ENCODE data around the gene SULT1A2. TPM values are rescaled to one million over a fixed set of nuclear protein-coding genes. Genes with fewer than 3 reads are reported as not detected.
"Not testable (repeated sequence)": the region's sequence is repeated elsewhere in the genome, so short reads cannot be mapped to it uniquely, and the experiment has no call there.

The SULT1A2 gene
- total RNA-seq, result 13.0 TPM
- long read RNA-seq, partial matches to known transcripts, result 4 of 13 reads
- long read RNA-seq, other reads (novel, unspliced or antisense), result 5 of 13 reads

DNA sequence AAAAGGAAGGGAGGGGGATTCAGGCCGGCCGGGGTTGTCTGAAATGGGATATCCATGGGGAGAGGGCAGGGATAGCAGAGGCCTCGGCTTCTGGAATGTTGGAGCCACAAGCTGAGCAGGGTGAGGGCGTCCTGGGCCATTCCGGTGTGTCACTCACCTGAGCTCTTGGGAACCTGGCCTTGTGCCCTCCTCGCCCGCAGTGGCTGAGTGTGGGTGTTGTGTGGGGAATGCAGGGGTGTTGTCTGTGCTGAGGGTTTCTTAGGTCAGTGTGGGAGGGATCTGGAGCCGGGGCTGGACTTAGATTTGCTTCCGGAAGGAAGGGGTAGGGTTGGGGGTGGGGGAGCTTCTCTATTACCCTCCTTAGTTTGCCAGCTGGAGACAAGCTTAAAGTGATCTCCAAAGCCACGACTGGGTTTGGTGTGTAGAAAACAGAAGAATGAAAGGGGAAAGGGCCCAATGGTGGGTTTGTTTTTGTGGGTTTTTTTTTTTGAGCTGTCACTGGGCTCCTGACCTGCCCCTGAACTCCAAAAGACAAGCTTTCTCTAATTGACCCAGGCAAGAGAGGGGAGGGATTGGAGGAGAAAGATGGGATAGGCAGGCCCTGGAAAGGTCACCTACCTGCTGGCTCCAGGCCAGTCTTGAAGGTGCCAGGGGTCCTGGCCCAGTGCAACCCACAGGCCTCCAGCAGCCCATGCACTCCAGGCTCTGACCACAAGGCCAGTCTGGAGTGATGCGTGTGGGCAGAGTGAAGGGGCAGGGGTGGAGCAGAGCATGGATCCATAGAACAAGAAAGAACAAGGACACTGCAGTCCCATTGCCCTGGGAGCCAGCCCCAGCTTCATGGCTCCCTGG lies at the start of gene SULT1A2:
Gene SULT1A2, minus strand, starts transcription at position 211 of the 852 bp plus-strand sequence. CDS start 1,120 bp downstream, outside the sequence.
- ATAC-seq (peak; percentile 81), DNase-seq (peak; percentile 89)
- Histone ChIP-seq H3K27me3 (no peaks in the 10 kb centered on the region), H3K4me3 (peak within 1 kb of the TSS; percentile 41), H3K36me3 (no peaks in the 10 kb centered on the region), H3K9me3 (no peaks in the 10 kb centered on the region), H3K4me1 (peaks cover 16% of the 10 kb centered on the region), H3K27ac (peak within 1 kb of the TSS; percentile 72)
- TF ChIP-seq, protein P1, sequence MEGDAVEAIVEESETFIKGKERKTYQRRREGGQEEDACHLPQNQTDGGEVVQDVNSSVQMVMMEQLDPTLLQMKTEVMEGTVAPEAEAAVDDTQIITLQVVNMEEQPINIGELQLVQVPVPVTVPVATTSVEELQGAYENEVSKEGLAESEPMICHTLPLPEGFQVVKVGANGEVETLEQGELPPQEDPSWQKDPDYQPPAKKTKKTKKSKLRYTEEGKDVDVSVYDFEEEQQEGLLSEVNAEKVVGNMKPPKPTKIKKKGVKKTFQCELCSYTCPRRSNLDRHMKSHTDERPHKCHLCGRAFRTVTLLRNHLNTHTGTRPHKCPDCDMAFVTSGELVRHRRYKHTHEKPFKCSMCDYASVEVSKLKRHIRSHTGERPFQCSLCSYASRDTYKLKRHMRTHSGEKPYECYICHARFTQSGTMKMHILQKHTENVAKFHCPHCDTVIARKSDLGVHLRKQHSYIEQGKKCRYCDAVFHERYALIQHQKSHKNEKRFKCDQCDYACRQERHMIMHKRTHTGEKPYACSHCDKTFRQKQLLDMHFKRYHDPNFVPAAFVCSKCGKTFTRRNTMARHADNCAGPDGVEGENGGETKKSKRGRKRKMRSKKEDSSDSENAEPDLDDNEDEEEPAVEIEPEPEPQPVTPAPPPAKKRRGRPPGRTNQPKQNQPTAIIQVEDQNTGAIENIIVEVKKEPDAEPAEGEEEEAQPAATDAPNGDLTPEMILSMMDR (IDR thresholded peaks at IDR 0.05), result no peak
- intact Hi-C loops (cut with DNase I), result no loop called here

DNA sequence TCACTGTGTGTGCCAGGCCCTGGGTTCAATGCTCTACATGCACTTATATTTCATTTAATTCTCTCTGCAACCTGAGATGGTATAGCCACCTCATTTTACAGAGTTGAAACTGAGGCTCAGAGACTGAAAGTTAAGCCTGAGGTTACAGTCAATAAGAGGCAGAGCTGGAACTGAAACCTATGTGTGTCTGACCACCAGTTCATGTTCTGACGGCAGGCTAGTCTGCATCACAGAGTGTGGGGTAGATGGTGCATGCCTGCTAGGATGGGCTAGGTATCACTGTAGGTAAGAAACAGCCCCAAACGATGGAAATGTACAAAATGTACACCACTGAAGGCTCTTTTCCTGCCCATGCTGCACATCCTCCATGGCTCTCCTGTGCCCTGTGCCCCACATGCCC lies 43.1 kb upstream of the SULT1A2 start:
- DNase-seq; ATAC-seq; intact Hi-C loops (cut with DNase I); H3K27ac ChIP-seq; H3K9me3 ChIP-seq; H3K4me3 ChIP-seq; H3K36me3 ChIP-seq; H3K27me3 ChIP-seq; H3K4me1 ChIP-seq: not testable (repeated sequence)

DNA sequence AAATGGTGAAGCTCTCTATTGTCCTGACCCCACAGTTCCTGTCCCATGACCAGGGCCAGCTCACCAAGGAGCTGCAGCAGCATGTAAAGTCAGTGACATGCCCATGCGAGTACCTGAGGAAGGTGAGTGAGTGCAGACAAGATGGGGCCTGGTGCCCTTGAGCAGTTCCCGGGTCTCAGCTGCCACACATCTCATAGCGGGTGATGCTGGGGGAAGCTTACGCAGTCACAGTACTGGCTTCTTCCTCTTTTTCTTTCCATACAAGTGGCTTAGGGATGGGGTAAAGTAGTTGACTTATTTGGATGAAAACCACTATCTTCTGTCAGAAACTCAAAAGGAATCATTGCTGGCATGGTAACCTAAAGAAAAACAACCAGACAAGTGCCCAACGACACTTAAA lies 41.5 kb upstream of the SULT1A2 start:
- H3K27ac ChIP-seq; ATAC-seq; DNase-seq; H3K4me3 ChIP-seq; intact Hi-C loops (cut with DNase I); H3K9me3 ChIP-seq; H3K36me3 ChIP-seq; H3K27me3 ChIP-seq; H3K4me1 ChIP-seq: not testable (repeated sequence)

DNA sequence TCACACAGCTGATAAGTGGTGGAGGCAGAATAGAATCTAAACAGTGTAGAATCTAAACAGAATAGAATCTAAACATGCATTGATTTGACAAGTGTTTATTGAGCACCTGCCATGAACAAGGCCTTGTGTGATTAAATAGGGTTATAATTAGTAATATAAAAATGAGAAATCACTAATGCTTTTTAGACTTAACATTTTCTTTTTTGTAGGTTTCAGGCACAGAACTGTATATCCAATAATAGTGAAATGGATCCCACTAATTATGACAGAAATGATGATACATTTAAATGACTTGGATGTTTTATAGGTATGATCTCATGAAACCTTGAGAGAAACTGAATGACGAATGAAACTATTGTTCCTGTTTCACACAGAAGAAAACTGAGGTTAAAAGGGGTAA lies 40.9 kb upstream of the SULT1A2 start, which contains the start of gene NPIPB8:
Gene NPIPB8, plus strand, starts transcription at position 301 of the 400 bp plus-strand sequence. CDS start 296 bp downstream, outside the sequence.
- ATAC-seq, result not testable (repeated sequence)

DNA sequence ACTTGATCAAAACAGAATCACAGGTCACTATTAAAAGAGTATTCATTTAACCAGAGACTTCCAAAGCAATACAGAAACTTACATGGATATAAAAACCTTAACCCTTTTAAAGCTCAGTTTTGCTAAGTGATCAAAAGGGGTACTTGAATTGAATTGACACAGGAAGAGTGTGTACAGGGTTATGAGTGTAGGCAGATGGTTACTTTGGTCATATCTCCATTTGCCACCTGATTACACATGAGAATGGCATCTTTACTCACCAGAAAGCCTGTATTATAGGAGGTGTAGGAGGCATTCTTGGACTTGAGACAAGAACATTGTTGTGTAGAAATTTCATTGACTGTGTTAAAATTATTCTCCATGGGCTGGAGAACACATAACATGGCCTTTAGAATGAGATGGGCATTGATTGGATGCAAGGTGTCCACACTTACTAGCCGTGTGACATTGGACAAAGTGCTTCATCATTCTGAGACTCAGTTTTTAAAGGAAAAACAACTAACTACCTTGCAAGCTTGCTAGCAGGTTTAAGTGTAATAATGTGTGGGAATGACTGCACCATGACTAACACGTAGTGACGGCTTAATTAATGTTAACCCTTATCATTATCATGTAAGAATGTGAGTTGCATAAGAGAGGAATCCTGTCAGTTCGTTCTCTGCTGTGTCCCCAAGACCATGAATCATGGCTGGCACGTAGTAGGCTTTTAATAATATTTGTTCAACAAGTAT lies 39.4 kb upstream of the SULT1A2 start:
- DNase-seq; H3K9me3 ChIP-seq; H3K27me3 ChIP-seq; H3K36me3 ChIP-seq; H3K27ac ChIP-seq; H3K4me1 ChIP-seq; intact Hi-C loops (cut with DNase I); H3K4me3 ChIP-seq; ATAC-seq: not testable (repeated sequence)

More for the DNA sequence above, 40.9 kb upstream of the SULT1A2 start, which contains the start of gene NPIPB8:
- H3K27ac ChIP-seq; H3K27me3 ChIP-seq; DNase-seq; H3K4me3 ChIP-seq; intact Hi-C loops (cut with DNase I); H3K36me3 ChIP-seq; H3K9me3 ChIP-seq; H3K4me1 ChIP-seq: not testable (repeated sequence)

DNA sequence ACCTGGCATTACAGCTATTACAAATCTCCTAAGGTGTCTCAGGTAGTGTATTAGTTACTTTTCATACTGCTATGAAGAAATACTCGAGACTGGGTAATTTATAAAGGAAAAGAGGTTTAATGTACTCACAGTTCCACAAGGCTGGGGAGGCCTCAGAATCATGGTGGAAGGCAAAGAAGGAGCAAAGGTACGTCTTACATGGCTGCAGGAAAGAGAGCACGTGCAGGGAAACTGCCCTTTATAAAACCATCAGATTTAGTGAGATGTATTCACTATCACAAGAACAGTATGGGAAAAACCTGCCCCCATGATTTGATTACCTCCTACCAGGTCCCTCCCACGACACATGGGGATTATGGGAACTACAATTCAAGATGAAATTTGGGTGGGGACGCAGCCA lies 34.1 kb upstream of the SULT1A2 start:
- DNase-seq; H3K27ac ChIP-seq; H3K36me3 ChIP-seq; H3K4me1 ChIP-seq; ATAC-seq; H3K4me3 ChIP-seq; H3K9me3 ChIP-seq; H3K27me3 ChIP-seq; intact Hi-C loops (cut with DNase I): not testable (repeated sequence)

DNA sequence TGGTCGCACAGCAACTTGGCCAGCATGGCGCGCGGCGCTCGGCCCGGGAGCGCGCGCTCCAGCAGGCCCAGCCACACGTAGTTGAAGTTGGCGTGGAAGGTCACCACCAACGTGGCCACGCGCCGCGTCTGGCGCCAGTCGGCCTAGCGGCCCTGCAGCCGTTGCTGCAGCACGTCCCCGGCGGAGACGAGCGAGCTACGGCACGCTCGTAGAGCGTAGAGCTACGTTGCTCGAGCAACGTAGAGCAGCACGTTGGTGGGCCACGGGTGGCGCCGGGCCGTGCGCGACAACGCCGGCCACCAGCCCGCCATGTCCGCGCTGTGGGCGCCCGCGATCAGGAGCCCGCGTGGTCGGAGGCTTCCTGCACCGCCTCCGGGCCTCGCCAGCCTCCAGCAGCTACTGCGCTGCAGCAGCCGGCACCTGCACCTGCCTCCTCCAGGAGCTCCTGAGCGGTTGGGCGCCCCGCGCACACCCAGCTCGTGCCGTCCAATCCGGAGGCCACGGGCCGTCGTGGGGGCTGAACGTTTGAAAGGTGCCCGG lies 26.4 kb upstream of the SULT1A2 start:
- TF ChIP-seq, protein P1 (IDR thresholded peaks at IDR 0.05), result no peak
- Histone ChIP-seq H3K27ac (peak overlapping the region; percentile 51), H3K36me3 (peaks cover 9% of the 10 kb centered on the region), H3K9me3 (no peaks in the 10 kb centered on the region), H3K27me3 (no peaks in the 10 kb centered on the region), H3K4me3 (peak overlapping the region; percentile 60), H3K4me1 (no peaks in the 10 kb centered on the region)
- peak; percentile 96 for ATAC-seq
- DNase-seq, result peak; percentile 88
- intact Hi-C loops (cut with DNase I), result no loop called here

DNA sequence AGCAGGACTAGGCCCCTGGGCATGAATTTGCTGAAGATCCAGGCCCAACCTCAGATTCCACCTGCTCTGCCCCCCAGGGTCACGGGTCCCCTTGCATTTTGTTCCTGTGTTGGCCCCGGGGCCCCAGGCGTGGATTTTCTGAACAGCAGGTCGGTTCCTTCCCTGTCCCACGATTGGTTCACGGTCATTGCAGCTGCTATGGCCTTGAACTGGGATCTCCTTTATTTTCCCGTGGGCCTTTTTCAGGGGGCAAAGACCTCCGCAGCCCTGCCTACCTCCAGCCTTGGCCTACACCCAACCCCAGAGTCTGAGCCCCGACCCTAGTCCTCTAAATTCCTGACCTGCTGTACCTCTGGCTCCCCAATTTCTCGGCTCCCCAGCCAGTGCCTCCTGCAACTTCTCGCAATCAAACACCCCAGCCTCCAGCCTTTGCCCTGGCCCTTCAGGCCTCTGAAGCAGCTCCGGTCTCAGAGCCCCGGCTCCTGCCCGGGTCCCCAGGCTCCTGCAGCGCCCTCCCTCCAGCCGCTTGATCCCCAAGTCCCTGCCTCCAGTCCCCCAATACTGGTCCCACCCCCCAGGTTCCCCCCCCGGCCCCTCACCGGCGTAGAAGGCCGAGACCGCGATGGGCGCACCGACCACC lies 25.8 kb upstream of the SULT1A2 start:
- H3K9me3 ChIP-seq; intact Hi-C loops (cut with DNase I); H3K27me3 ChIP-seq; DNase-seq; H3K27ac ChIP-seq; H3K4me1 ChIP-seq; H3K36me3 ChIP-seq: not testable (repeated sequence)
- peak overlapping the region; percentile 60 for H3K4me3 ChIP-seq
- ATAC-seq, result peak; percentile 34
